Measurements from ENCODE around the gene TRIM65.

DNA sequence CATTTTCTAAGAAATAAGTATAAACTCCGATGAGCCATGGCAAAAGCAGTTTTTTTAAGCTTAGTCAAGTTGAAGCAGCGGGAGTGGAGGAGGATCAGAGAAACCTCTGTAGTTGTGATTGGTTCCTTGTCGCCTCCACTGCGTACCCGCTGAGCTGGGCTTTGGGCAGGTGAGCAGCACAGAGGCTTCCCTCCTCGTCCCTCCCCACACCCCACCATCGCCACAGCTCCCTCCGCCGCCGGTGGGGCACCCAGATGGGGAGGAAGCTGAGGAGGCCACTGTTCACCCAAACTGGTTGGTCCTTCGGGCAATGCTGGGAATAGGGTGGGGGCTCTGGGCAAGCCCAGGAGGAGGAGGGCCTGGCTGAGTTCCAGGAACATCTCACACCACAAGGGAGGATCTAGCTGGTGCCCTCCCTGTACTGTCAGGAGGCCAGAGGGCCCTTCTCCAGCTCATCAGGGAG is 13.1 kb upstream of the TRIM65 start:
- TF ChIP-seq, protein P1, sequence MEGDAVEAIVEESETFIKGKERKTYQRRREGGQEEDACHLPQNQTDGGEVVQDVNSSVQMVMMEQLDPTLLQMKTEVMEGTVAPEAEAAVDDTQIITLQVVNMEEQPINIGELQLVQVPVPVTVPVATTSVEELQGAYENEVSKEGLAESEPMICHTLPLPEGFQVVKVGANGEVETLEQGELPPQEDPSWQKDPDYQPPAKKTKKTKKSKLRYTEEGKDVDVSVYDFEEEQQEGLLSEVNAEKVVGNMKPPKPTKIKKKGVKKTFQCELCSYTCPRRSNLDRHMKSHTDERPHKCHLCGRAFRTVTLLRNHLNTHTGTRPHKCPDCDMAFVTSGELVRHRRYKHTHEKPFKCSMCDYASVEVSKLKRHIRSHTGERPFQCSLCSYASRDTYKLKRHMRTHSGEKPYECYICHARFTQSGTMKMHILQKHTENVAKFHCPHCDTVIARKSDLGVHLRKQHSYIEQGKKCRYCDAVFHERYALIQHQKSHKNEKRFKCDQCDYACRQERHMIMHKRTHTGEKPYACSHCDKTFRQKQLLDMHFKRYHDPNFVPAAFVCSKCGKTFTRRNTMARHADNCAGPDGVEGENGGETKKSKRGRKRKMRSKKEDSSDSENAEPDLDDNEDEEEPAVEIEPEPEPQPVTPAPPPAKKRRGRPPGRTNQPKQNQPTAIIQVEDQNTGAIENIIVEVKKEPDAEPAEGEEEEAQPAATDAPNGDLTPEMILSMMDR (conservative IDR thresholded peaks at IDR 0.05), result no peak
- TF ChIP-seq ZFX (IDR thresholded peaks at IDR 0.05), result no peak

Data from C4-2B (cell line).